ENCODE results near the gene MR1. TPM values are rescaled to one million over a fixed set of nuclear protein-coding genes. Genes with fewer than 3 reads are reported as not detected.

The MR1 gene
- total and polyA plus RNA-seq, 8 donors = 1.1 to 40.8 (median 7.5) TPM

DNA sequence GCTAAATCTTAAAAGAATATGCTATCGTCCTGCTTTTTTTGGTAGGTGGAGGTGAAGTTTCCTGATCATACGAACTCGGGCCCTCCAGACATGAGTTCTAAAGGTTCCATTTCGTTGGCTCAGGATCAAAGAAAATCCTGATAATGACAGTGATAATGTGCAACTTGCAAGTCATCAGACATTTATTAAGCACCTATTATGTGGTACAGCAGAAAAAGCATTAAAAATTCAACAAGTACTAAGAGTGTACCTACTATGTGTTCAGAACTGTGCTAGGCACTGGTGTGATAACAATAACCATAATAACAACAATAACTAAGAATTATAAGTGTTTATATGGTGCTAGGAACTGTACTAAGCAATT is 50.8 kb downstream of the MR1 start:
- H3K27ac ChIP-seq = no peak overlapping the region
- WGBS, 5 donors = 16 to 40% (median 33%) methylated on average over 4 of the region's 4 CpGs
- DNase-seq = no peak
- no peak for TF ChIP-seq EP300 (IDR thresholded peaks at IDR 0.05)
- no peak for TF ChIP-seq POLR2AphosphoS5 (IDR thresholded peaks at IDR 0.05)
- TF ChIP-seq, protein P1, sequence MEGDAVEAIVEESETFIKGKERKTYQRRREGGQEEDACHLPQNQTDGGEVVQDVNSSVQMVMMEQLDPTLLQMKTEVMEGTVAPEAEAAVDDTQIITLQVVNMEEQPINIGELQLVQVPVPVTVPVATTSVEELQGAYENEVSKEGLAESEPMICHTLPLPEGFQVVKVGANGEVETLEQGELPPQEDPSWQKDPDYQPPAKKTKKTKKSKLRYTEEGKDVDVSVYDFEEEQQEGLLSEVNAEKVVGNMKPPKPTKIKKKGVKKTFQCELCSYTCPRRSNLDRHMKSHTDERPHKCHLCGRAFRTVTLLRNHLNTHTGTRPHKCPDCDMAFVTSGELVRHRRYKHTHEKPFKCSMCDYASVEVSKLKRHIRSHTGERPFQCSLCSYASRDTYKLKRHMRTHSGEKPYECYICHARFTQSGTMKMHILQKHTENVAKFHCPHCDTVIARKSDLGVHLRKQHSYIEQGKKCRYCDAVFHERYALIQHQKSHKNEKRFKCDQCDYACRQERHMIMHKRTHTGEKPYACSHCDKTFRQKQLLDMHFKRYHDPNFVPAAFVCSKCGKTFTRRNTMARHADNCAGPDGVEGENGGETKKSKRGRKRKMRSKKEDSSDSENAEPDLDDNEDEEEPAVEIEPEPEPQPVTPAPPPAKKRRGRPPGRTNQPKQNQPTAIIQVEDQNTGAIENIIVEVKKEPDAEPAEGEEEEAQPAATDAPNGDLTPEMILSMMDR (IDR thresholded peaks at IDR 0.05) = no peak
- TF ChIP-seq POLR2A (IDR thresholded peaks at IDR 0.05) = no peak
- no peaks in the 10 kb centered on the region for H3K27me3 ChIP-seq
- no peaks in the 10 kb centered on the region for H3K36me3 ChIP-seq
- intact Hi-C loops (cut with DNase I; ENCODE audit: low total_unique reads) = no loop called here
- no peak overlapping the region for H3K4me3 ChIP-seq
- no peaks in the 10 kb centered on the region for H3K9me3 ChIP-seq
- peaks cover 0 to 20% (median 10%) of the 10 kb centered on the region in 4 donors for H3K4me1 ChIP-seq

DNA sequence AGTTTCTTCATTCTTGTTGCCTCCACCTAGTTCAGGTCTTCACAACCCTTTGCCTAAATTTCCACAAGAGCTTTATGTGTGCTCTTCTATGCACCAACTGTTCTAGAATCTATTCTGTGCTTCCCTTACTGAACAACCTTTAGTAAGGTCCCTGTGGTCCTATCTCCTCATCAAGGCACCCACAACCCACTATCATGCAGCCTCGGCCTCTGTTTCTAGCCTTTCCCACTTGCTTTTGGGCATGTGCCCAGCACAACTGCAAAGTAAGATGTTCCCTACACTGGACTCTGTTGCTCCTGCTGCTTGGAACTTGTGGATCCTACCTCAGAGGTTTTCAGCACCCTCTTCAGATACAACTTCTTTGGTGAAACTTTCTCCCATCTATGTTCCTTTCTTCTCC is 52.3 kb downstream of the MR1 start:
- peaks cover 0 to 30% (median 24%) of the 10 kb centered on the region in 4 donors for H3K4me1 ChIP-seq
- H3K27ac ChIP-seq = no peak overlapping the region
- H3K27me3 ChIP-seq = no peaks in the 10 kb centered on the region
- intact Hi-C loops (cut with DNase I; ENCODE audit: low total_unique reads) = no loop called here
- DNase-seq = no peak
- 83 to 96% (median 92%) methylated on average over 1 of the region's 1 CpG for WGBS, 5 donors
- TF ChIP-seq POLR2A (IDR thresholded peaks at IDR 0.05) (no peak), POLR2AphosphoS5 (IDR thresholded peaks at IDR 0.05) (no peak), EP300 (IDR thresholded peaks at IDR 0.05) (no peak)
- TF ChIP-seq, protein P1 (IDR thresholded peaks at IDR 0.05) = no peak
- H3K9me3 ChIP-seq = no peaks in the 10 kb centered on the region
- no peaks in the 10 kb centered on the region for H3K36me3 ChIP-seq
- H3K4me3 ChIP-seq = no peak overlapping the region

DNA sequence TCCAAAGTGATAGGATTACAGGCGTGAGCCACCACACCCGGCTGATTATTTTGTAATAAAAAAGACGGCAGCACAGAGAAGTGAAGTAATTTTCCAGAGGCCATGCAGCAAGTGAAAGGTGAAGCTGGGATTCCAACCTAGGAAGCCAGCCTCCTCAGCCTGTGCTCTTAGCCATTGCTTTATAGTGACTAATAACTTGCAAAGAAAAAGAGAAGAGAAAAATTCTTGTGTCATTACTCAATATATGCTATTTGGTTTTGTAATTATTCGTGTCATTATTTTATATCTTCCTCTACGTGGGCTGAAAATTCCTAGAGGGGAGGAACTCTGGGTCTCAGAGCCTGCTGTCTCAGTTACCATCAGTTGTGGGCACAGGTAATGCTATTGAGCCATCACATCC is 53.1 kb downstream of the MR1 start:
- Histone ChIP-seq H3K9me3 (no peaks in the 10 kb centered on the region), H3K4me1 (peaks cover 6 to 38% (median 31%) of the 10 kb centered on the region in 4 donors), H3K27me3 (no peaks in the 10 kb centered on the region), H3K4me3 (no peak overlapping the region), H3K27ac (no peak overlapping the region), H3K36me3 (no peaks in the 10 kb centered on the region)
- 66 to 79% (median 73%) methylated on average over 5 of the region's 5 CpGs for WGBS, 5 donors
- TF ChIP-seq, protein P1 (IDR thresholded peaks at IDR 0.05) = no peak
- no peak for DNase-seq
- intact Hi-C loops (cut with DNase I; ENCODE audit: low total_unique reads) = no loop called here

DNA sequence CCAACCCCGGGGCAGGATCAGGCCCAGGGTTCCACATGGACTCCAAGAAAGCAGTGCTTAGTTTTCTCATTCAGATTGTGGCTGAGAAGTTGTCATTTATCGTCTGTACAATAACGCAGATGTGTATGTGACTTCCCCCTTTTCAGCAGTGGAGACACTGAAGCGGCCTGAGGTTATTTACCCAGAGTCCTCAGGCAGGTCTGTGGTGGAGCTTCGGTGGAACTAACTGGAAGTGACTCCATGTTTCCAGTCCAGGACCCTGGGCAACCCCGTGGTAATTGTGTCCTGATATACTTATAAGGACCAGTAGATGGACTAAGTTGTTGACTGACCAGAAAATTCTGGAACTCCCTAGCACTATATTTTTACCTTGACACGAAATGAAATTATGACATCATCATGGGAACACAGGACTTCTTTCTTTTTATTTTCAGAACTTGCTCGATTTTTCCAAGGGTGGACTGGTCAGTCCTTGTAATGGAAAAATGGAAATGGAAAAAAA is 53.7 kb downstream of the MR1 start:
- WGBS, 5 donors = 72 to 81% (median 77%) methylated on average over 8 of the region's 8 CpGs
- Histone ChIP-seq H3K4me3 (no peak overlapping the region), H3K36me3 (no peaks in the 10 kb centered on the region), H3K4me1 (peaks cover 6 to 44% (median 36%) of the 10 kb centered on the region in 4 donors), H3K27me3 (no peaks in the 10 kb centered on the region), H3K27ac (peak overlapping the region in 1 of 5 donors; percentile 92), H3K9me3 (no peaks in the 10 kb centered on the region)
- intact Hi-C loops (cut with DNase I; ENCODE audit: low total_unique reads) = no loop called here
- peak in 1 of 2 donors; percentile 42 for DNase-seq
- no peak for TF ChIP-seq EP300 (IDR thresholded peaks at IDR 0.05)
- TF ChIP-seq, protein P1 (IDR thresholded peaks at IDR 0.05) = no peak
- TF ChIP-seq POLR2A (IDR thresholded peaks at IDR 0.05) = no peak
- TF ChIP-seq POLR2AphosphoS5 (IDR thresholded peaks at IDR 0.05) = no peak

Measured in stomach (tissue), 9 donors.